Activated CD4-positive, alpha-beta T cell treated with anti-CD3 and anti-CD28 coated beads, Interleukin-2, amount 10 ng/mL, durations not matched to agents 24 days and 14 days (primary cell): ENCODE results near the gene ATG7. TPM values are rescaled to one million over a fixed set of nuclear protein-coding genes. Genes with fewer than 3 reads are reported as not detected.
"Not testable (repeated sequence)": the region's sequence is repeated elsewhere in the genome, so short reads cannot be mapped to it uniquely, and the experiment has no call there.

Experiments used
- DNase-seq: peaks from one replicate; pipeline ENCODE4 v3.0.0; 2022
- H3K27ac Mint-ChIP-seq: one replicate; pipeline ENCODE4 v1.8.0; 2022; ENCODE audit warnings: mild to moderate bottlenecking, mixed read lengths
- H3K27me3 Mint-ChIP-seq: one replicate; pipeline ENCODE4 v1.8.0; 2022; ENCODE audit warnings: mixed read lengths
- H3K36me3 Mint-ChIP-seq: one replicate; pipeline ENCODE4 v1.8.0; 2022; ENCODE audit warnings: low read depth, mild to moderate bottlenecking, mixed read lengths
- H3K4me1 Mint-ChIP-seq: one replicate; pipeline ENCODE4 v1.8.0; 2021; ENCODE audit warnings: mixed read lengths
- H3K4me3 Mint-ChIP-seq: one replicate; pipeline ENCODE4 v1.8.0; 2022; ENCODE audit warnings: mild to moderate bottlenecking, moderate library complexity, mixed read lengths
- H3K9me3 Mint-ChIP-seq: one replicate; pipeline ENCODE4 v1.8.0; 2021; ENCODE audit warnings: mixed read lengths
- intact Hi-C: fragments of 100-400 bp; cut with micrococcal nuclease; formaldehyde crosslinking; loops from one replicate; pipeline ENCODE4 v1.15.1; 2023
- total RNA-seq: library from RNA; stranded (reverse); gene quantifications from 2 replicates; pipeline ENCODE4 v1.2.3, GENCODE V29; 2022

The ATG7 gene
- total RNA-seq, 1 donor from 2014 or later, result 41.4 TPM

GRCh38 chr3:11526121-11526520 is 253.9 kb downstream of the ATG7 start:
- H3K27ac Mint-ChIP-seq, H3K4me1 Mint-ChIP-seq, intact Hi-C loops, H3K4me3 Mint-ChIP-seq, H3K36me3 Mint-ChIP-seq, H3K27me3 Mint-ChIP-seq, H3K9me3 Mint-ChIP-seq, DNase-seq: not testable (repeated sequence)

GRCh38 chr3:11529281-11529680 is 257.1 kb downstream of the ATG7 start:
- Mint-ChIP-seq H3K9me3 (peaks cover 4% of the 10 kb centered on the region), H3K4me1 (no peaks in the 10 kb centered on the region), H3K27ac (no peak overlapping the region), H3K36me3 (peaks cover 6% of the 10 kb centered on the region), H3K4me3 (no peak overlapping the region), H3K27me3 (no peaks in the 10 kb centered on the region)
- DNase-seq, result no peak
- intact Hi-C loops, result no loop called here

- intact Hi-C loops, result no loop called here
- Mint-ChIP-seq H3K9me3 (peaks cover 4% of the 10 kb centered on the region), H3K4me1 (no peaks in the 10 kb centered on the region), H3K27ac (no peak overlapping the region), H3K4me3 (no peak overlapping the region), H3K36me3 (peaks cover 6% of the 10 kb centered on the region), H3K27me3 (no peaks in the 10 kb centered on the region)
- DNase-seq, result no peak
These were observed 258.0 kb downstream of the ATG7 start for GRCh38 chr3:11530153-11530721.

GRCh38 chr3:11532931-11533391 is 260.8 kb downstream of the ATG7 start:
- Mint-ChIP-seq H3K4me1 (no peaks in the 10 kb centered on the region), H3K4me3 (no peak overlapping the region), H3K27ac (no peak overlapping the region), H3K9me3 (peaks cover 2% of the 10 kb centered on the region), H3K27me3 (no peaks in the 10 kb centered on the region), H3K36me3 (peaks cover 3% of the 10 kb centered on the region)
- no peak for DNase-seq
- intact Hi-C loops, result no loop called here

GRCh38 chr3:11534011-11534792 is 262.0 kb downstream of the ATG7 start:
- no peaks in the 10 kb centered on the region for H3K9me3 Mint-ChIP-seq
- H3K36me3 Mint-ChIP-seq, result no peaks in the 10 kb centered on the region
- H3K4me1 Mint-ChIP-seq, result no peaks in the 10 kb centered on the region
- intact Hi-C loops, result no loop called here
- no peak for DNase-seq
- H3K27ac Mint-ChIP-seq, result no peak overlapping the region
- no peak overlapping the region for H3K4me3 Mint-ChIP-seq
- no peaks in the 10 kb centered on the region for H3K27me3 Mint-ChIP-seq

GRCh38 chr3:11534793-11535101 is 262.6 kb downstream of the ATG7 start:
- Mint-ChIP-seq H3K36me3 (no peaks in the 10 kb centered on the region), H3K9me3 (no peaks in the 10 kb centered on the region), H3K4me3 (no peak overlapping the region), H3K4me1 (no peaks in the 10 kb centered on the region), H3K27me3 (no peaks in the 10 kb centered on the region), H3K27ac (no peak overlapping the region)
- intact Hi-C loops, result no loop called here
- DNase-seq, result no peak

GRCh38 chr3:11535243-11535960 is 263.2 kb downstream of the ATG7 start:
- Mint-ChIP-seq H3K4me3 (no peak overlapping the region), H3K36me3 (no peaks in the 10 kb centered on the region), H3K4me1 (no peaks in the 10 kb centered on the region), H3K27ac (no peak overlapping the region), H3K9me3 (no peaks in the 10 kb centered on the region), H3K27me3 (no peaks in the 10 kb centered on the region)
- DNase-seq, result no peak
- intact Hi-C loops, result no loop called here

- Mint-ChIP-seq H3K9me3 (no peaks in the 10 kb centered on the region), H3K36me3 (no peaks in the 10 kb centered on the region), H3K4me3 (no peak overlapping the region), H3K27me3 (no peaks in the 10 kb centered on the region), H3K4me1 (no peaks in the 10 kb centered on the region), H3K27ac (no peak overlapping the region)
- DNase-seq, result no peak
- intact Hi-C loops, result no loop called here
These were observed 264.1 kb downstream of the ATG7 start for GRCh38 chr3:11536132-11536935.

GRCh38 chr3:11536936-11537612 is 264.9 kb downstream of the ATG7 start:
- H3K4me1 Mint-ChIP-seq, result no peaks in the 10 kb centered on the region
- intact Hi-C loops, result no loop called here
- no peak overlapping the region for H3K4me3 Mint-ChIP-seq
- no peak for DNase-seq
- no peak overlapping the region for H3K27ac Mint-ChIP-seq
- H3K36me3 Mint-ChIP-seq, result no peaks in the 10 kb centered on the region
- H3K27me3 Mint-ChIP-seq, result no peaks in the 10 kb centered on the region
- no peaks in the 10 kb centered on the region for H3K9me3 Mint-ChIP-seq

- H3K27ac Mint-ChIP-seq, result no peak overlapping the region
- DNase-seq, result no peak
- H3K36me3 Mint-ChIP-seq, result no peaks in the 10 kb centered on the region
- no peak overlapping the region for H3K4me3 Mint-ChIP-seq
- intact Hi-C loops, result no loop called here
- H3K9me3 Mint-ChIP-seq, result no peaks in the 10 kb centered on the region
- H3K4me1 Mint-ChIP-seq, result no peaks in the 10 kb centered on the region
- H3K27me3 Mint-ChIP-seq, result no peaks in the 10 kb centered on the region
These were observed 266.4 kb downstream of the ATG7 start for GRCh38 chr3:11538581-11538980.

- intact Hi-C loops, result no loop called here
- no peaks in the 10 kb centered on the region for H3K36me3 Mint-ChIP-seq
- DNase-seq, result no peak
- no peak overlapping the region for H3K4me3 Mint-ChIP-seq
- H3K27ac Mint-ChIP-seq, result no peak overlapping the region
- no peaks in the 10 kb centered on the region for H3K27me3 Mint-ChIP-seq
- no peaks in the 10 kb centered on the region for H3K4me1 Mint-ChIP-seq
- no peaks in the 10 kb centered on the region for H3K9me3 Mint-ChIP-seq
These were observed 267.0 kb downstream of the ATG7 start for GRCh38 chr3:11539218-11539617.

GRCh38 chr3:11539677-11540076 is 267.5 kb downstream of the ATG7 start:
- Mint-ChIP-seq H3K4me1 (no peaks in the 10 kb centered on the region), H3K27me3 (no peaks in the 10 kb centered on the region), H3K9me3 (no peaks in the 10 kb centered on the region), H3K4me3 (no peak overlapping the region), H3K36me3 (no peaks in the 10 kb centered on the region), H3K27ac (no peak overlapping the region)
- intact Hi-C loops, result no loop called here
- no peak for DNase-seq
